WTC11 (cell line): ENCODE measurements around the gene KRT86.

Experiments used
- CREM ChIP-seq: sonication (generic); formaldehyde crosslinking; IDR thresholded peaks from 2 replicates; pipeline ENCODE4 v1.8.1; 2022; ENCODE audit warnings: mild to moderate bottlenecking, missing genetic modification reagents, moderate library complexity
- ELF4 ChIP-seq: sonication (generic); formaldehyde crosslinking; IDR thresholded peaks from 2 replicates; pipeline ENCODE4 v1.8.1; 2022; ENCODE audit warnings: low read depth, mild to moderate bottlenecking, moderate library complexity, missing genetic modification reagents
- ETV6 ChIP-seq: sonication (generic); formaldehyde crosslinking; IDR thresholded peaks from 2 replicates; pipeline ENCODE4 v1.8.1; 2022; ENCODE audit warnings: mild to moderate bottlenecking, missing genetic modification reagents
- IRF2 ChIP-seq: sonication (generic); formaldehyde crosslinking; IDR thresholded peaks from 2 replicates; pipeline ENCODE4 v1.8.0; 2022; ENCODE audit warnings: low read depth, missing genetic modification reagents, borderline replicate concordance
- MAX ChIP-seq: sonication (generic); formaldehyde crosslinking; IDR thresholded peaks from 2 replicates; pipeline ENCODE4 v1.8.0; 2022; ENCODE audit warnings: mild to moderate bottlenecking, missing genetic modification reagents
- MYBL2 ChIP-seq: sonication (generic); formaldehyde crosslinking; IDR thresholded peaks from 2 replicates; pipeline ENCODE4 v1.8.1; 2023; ENCODE audit warnings: mild to moderate bottlenecking, moderate library complexity, missing genetic modification reagents
- NFYB ChIP-seq: sonication (generic); formaldehyde crosslinking; conservative IDR thresholded peaks from 2 replicates; pipeline ENCODE4 v1.8.0; 2022; ENCODE audit warnings: low read depth, missing genetic modification reagents
- RORB ChIP-seq: fragments of 250-450 bp; sonication (Bioruptor Pico); IDR thresholded peaks from 2 replicates; pipeline ENCODE4 v1.9.0; 2021; ENCODE audit warnings: mild to moderate bottlenecking
- ZNF317 ChIP-seq: sonication (generic); formaldehyde crosslinking; IDR thresholded peaks from 2 replicates; pipeline ENCODE4 v1.8.1; 2023; ENCODE audit warnings: low read depth, mild to moderate bottlenecking, moderate library complexity, missing genetic modification reagents, borderline replicate concordance
- ZNF512 ChIP-seq: sonication (generic); formaldehyde crosslinking; IDR thresholded peaks from 2 replicates; pipeline ENCODE4 v1.8.1; 2022; ENCODE audit warnings: missing genetic modification reagents, borderline replicate concordance
- TF ChIP-seq, protein P1 (sequence below): fragments of 200-600 bp; IDR thresholded peaks from 2 replicates; pipeline ENCODE4 v1.8.0; 2022; ENCODE audit warnings: antibody characterized with exemption
- TF ChIP-seq, protein P2 (sequence below): sonication (generic); formaldehyde crosslinking; IDR thresholded peaks from 2 replicates; pipeline ENCODE4 v1.8.1; 2023; ENCODE audit warnings: mild to moderate bottlenecking, missing genetic modification reagents

- TF ChIP-seq, protein P1, sequence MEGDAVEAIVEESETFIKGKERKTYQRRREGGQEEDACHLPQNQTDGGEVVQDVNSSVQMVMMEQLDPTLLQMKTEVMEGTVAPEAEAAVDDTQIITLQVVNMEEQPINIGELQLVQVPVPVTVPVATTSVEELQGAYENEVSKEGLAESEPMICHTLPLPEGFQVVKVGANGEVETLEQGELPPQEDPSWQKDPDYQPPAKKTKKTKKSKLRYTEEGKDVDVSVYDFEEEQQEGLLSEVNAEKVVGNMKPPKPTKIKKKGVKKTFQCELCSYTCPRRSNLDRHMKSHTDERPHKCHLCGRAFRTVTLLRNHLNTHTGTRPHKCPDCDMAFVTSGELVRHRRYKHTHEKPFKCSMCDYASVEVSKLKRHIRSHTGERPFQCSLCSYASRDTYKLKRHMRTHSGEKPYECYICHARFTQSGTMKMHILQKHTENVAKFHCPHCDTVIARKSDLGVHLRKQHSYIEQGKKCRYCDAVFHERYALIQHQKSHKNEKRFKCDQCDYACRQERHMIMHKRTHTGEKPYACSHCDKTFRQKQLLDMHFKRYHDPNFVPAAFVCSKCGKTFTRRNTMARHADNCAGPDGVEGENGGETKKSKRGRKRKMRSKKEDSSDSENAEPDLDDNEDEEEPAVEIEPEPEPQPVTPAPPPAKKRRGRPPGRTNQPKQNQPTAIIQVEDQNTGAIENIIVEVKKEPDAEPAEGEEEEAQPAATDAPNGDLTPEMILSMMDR = no peak
- no peak for TF ChIP-seq CREM (CRISPR knock-in tag)
- no peak for TF ChIP-seq MYBL2 (CRISPR knock-in tag)
- TF ChIP-seq RORB = no peak
- TF ChIP-seq NFYB = no peak
- TF ChIP-seq ETV6 (CRISPR knock-in tag) = no peak
- no peak for TF ChIP-seq IRF2 (CRISPR knock-in tag)
- TF ChIP-seq ZNF512 = no peak
- no peak for TF ChIP-seq ELF4
- TF ChIP-seq ZNF317 (CRISPR knock-in tag) = no peak
- TF ChIP-seq, protein P2, sequence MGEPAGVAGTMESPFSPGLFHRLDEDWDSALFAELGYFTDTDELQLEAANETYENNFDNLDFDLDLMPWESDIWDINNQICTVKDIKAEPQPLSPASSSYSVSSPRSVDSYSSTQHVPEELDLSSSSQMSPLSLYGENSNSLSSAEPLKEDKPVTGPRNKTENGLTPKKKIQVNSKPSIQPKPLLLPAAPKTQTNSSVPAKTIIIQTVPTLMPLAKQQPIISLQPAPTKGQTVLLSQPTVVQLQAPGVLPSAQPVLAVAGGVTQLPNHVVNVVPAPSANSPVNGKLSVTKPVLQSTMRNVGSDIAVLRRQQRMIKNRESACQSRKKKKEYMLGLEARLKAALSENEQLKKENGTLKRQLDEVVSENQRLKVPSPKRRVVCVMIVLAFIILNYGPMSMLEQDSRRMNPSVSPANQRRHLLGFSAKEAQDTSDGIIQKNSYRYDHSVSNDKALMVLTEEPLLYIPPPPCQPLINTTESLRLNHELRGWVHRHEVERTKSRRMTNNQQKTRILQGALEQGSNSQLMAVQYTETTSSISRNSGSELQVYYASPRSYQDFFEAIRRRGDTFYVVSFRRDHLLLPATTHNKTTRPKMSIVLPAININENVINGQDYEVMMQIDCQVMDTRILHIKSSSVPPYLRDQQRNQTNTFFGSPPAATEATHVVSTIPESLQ (CRISPR knock-in tag) = no peak
- no peak; the same call in 1 of the 2 replicates for TF ChIP-seq MAX (CRISPR knock-in tag)
Measured at GRCh38 chr12:52233462-52234207, 40.8 kb upstream of the KRT86 start.
